Suprapubic skin (tissue), 4 donors: ENCODE results near the gene USP40. TPM values are rescaled to one million over a fixed set of nuclear protein-coding genes. Genes with fewer than 3 reads are reported as not detected.
A peak's percentile ranks its signal among the peaks of the same experiment; 100 is the strongest.

Experiments
- DNase-seq, 2 donors: peaks; one replicate each; pipeline ENCODE4 v3.0.0-alpha.2; 2019; ENCODE audit warnings: low spot score in 2 of 2
- H3K27ac ChIP-seq: fragments of 200-600 bp; sonication (generic); one replicate; pipeline ENCODE4 v1.5.1; 2019
- H3K27me3 ChIP-seq: fragments of 200-600 bp; sonication (generic); one replicate; pipeline ENCODE4 v1.5.1; 2019
- H3K36me3 ChIP-seq: fragments of 200-600 bp; sonication (generic); one replicate; pipeline ENCODE4 v1.5.1; 2019
- H3K4me1 ChIP-seq: fragments of 200-600 bp; sonication (generic); one replicate; pipeline ENCODE4 v1.5.1; 2019
- H3K4me3 ChIP-seq: fragments of 200-600 bp; sonication (generic); one replicate; pipeline ENCODE4 v1.5.1; 2019; ENCODE audit warnings: mild to moderate bottlenecking
- H3K9me3 ChIP-seq: fragments of 200-600 bp; sonication (generic); one replicate; pipeline ENCODE4 v1.5.1; 2019
- EP300 ChIP-seq: sonication (generic); formaldehyde crosslinking; IDR thresholded peaks from one replicate; pipeline ENCODE4 v1.6.1; 2017; ENCODE audit warnings: antibody characterized with exemption
- POLR2A ChIP-seq, 2 donors: fragments of 450-650 bp; IDR thresholded peaks; one replicate each; pipeline ENCODE4 v1.6.1; 2017; ENCODE audit warnings: antibody characterized with exemption in 2 of 2, mild to moderate bottlenecking in 2 of 2, moderate library complexity in 2 of 2
- POLR2AphosphoS5 ChIP-seq, 3 donors: sonication (generic); formaldehyde crosslinking; IDR thresholded peaks; one replicate each; pipeline ENCODE4 v1.6.1; 2017; ENCODE audit warnings: antibody characterized with exemption in 3 of 3
- WGBS: methylation state at CpG from one replicate; pipeline ENCODE4 v1.1.5; 2018; 5-methylcytosine and 5-hydroxymethylcytosine counted together
- total RNA-seq, 4 donors: library from RNA; depleted of rRNA; stranded (reverse); fragments of >200 nt; gene quantifications; one replicate each; pipeline ENCODE4 v1.1.0, GENCODE V29; 2016
- TF ChIP-seq, protein P1 (sequence below), 2 donors: fragments of 200-600 bp in 1 of 2; fragments of 450-650 bp in 1 of 2; sonication (generic) in 1 of 2; IDR thresholded peaks; one replicate each; pipeline ENCODE4 v1.5.1; 2016 to 2019; ENCODE audit warnings: antibody characterized with exemption in 2 of 2, mild to moderate bottlenecking in 1 of 2, moderate library complexity in 1 of 2

USP40 gene
- total RNA-seq, 4 donors from 2014 or later = 16.2 to 125 (median 40.1) TPM

DNA sequence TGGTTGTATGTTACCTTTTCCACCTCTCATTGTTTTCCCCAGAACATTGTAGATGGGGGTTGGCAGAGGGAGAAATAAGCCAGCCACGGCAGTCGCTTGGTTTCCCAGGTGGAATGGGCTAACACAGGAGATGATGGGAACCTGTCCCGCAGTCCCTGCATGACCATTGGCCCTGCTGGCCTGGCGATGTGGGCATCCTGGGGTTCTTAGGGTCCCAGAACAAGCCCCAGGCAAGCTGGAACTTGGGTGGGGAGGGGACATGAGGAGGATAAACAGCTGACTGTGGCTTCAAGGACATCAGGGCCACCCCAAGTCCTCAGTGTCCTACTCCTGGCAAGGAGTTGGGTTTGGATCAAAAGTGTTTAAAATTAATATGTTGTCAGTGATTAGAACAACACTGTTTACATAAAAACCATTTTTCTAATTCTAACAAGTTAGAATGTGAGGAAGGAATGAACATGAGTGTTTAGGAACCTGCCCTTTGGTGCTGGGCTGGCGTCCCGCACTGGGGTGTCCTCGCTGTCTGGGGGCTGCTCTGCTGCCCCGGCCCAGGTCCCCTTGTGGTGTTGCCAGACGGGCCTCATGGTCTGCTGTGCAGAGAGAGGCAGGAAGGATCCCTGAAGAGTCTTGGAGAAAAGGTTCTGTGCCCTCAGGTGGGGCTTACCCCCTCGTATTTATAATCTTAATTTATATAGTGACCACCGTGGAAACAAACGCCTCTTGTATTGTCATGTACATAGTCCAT, 95.1 kb downstream of the USP40 start:
- Histone ChIP-seq H3K36me3 (peaks cover 54% of the 10 kb centered on the region), H3K9me3 (no peaks in the 10 kb centered on the region), H3K4me3 (no peak overlapping the region), H3K27ac (no peak overlapping the region), H3K27me3 (no peaks in the 10 kb centered on the region), H3K4me1 (peaks cover 10% of the 10 kb centered on the region)
- peak; percentile 43 to 50 for DNase-seq
- TF ChIP-seq POLR2AphosphoS5 (IDR thresholded peaks at IDR 0.05) (no peak), POLR2A (IDR thresholded peaks at IDR 0.05) (no peak), EP300 (no peak)
- TF ChIP-seq, protein P1, sequence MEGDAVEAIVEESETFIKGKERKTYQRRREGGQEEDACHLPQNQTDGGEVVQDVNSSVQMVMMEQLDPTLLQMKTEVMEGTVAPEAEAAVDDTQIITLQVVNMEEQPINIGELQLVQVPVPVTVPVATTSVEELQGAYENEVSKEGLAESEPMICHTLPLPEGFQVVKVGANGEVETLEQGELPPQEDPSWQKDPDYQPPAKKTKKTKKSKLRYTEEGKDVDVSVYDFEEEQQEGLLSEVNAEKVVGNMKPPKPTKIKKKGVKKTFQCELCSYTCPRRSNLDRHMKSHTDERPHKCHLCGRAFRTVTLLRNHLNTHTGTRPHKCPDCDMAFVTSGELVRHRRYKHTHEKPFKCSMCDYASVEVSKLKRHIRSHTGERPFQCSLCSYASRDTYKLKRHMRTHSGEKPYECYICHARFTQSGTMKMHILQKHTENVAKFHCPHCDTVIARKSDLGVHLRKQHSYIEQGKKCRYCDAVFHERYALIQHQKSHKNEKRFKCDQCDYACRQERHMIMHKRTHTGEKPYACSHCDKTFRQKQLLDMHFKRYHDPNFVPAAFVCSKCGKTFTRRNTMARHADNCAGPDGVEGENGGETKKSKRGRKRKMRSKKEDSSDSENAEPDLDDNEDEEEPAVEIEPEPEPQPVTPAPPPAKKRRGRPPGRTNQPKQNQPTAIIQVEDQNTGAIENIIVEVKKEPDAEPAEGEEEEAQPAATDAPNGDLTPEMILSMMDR (IDR thresholded peaks at IDR 0.05) = no peak
- 93% methylated on average over 12 of the region's 12 CpGs for WGBS

DNA sequence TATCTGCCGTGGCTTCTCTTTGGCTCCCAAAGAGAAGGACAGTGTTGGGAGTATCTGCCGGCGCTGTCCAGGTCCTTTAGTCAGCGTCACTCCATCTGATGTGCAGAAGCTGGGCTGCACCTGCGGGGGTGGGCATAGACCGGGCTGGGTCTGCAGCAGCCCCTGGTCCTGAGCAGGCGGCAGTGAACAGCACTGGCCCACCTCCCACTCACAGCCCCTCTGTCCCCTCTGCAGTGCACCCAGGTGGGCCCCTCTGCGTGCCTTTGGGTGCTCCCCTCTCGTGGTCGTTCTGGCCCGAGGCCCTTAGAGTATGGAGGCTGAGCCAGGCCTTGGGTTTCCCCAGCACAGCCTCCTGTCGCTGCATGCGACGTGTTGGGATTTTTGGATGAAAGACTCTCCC, 95.7 kb downstream of the USP40 start:
- Histone ChIP-seq H3K27ac (no peak overlapping the region), H3K4me3 (no peak overlapping the region)

DNA sequence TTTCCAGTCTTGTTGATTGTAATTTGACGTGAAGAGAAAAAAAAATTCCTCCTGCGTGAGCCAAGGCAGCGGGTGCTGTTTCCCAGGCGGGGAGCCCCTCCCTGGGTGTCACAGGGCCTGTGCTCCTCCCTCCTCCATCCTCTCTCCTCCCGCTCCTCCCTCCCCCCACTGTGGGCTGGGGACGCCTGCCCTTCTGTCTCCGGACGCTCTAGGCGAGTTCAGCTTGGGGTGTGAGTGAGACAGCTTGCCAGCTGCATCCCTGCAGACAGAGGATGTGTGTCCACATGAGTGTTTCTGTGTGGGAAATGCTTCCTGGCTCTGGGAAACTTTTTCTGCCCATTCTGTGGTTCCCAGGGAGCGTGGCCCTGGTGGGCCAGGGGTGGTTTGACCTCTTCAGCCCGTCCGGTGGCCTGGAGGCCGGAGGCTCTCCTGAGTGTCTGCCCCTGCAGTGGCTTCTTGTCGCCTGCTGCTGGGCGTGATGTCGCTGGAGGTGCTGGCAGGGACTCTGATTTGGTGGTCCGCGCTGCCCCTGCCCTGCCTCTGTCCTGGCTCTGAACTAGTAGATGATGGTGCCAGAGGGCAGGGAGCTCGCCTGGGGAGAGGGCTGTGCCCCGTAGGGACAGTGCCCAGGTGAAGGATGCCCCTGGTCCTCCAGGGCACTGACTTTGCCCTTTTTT, 96.4 kb downstream of the USP40 start:
- Histone ChIP-seq H3K27ac (no peak overlapping the region), H3K9me3 (no peaks in the 10 kb centered on the region), H3K27me3 (no peaks in the 10 kb centered on the region), H3K4me1 (peaks cover 10% of the 10 kb centered on the region), H3K36me3 (peaks cover 49% of the 10 kb centered on the region), H3K4me3 (no peak overlapping the region)
- DNase-seq = peak; percentile 61 to 76
- 80% methylated on average over 14 of the region's 20 CpGs for WGBS
- no peak for TF ChIP-seq POLR2A (IDR thresholded peaks at IDR 0.05)
- no peak for TF ChIP-seq EP300
- TF ChIP-seq, protein P1 (IDR thresholded peaks at IDR 0.05) = no peak
- no peak for TF ChIP-seq POLR2AphosphoS5 (IDR thresholded peaks at IDR 0.05)

More for the DNA sequence above, 95.7 kb downstream of the USP40 start:
- WGBS = 92% methylated on average over 8 of the region's 14 CpGs
- H3K27me3 ChIP-seq = no peaks in the 10 kb centered on the region
- no peaks in the 10 kb centered on the region for H3K9me3 ChIP-seq
- peaks cover 10% of the 10 kb centered on the region for H3K4me1 ChIP-seq
- H3K36me3 ChIP-seq = peaks cover 50% of the 10 kb centered on the region
- peak; percentile 51 to 52 for DNase-seq
- TF ChIP-seq EP300 (no peak), POLR2A (IDR thresholded peaks at IDR 0.05) (no peak), POLR2AphosphoS5 (IDR thresholded peaks at IDR 0.05) (no peak)

DNA sequence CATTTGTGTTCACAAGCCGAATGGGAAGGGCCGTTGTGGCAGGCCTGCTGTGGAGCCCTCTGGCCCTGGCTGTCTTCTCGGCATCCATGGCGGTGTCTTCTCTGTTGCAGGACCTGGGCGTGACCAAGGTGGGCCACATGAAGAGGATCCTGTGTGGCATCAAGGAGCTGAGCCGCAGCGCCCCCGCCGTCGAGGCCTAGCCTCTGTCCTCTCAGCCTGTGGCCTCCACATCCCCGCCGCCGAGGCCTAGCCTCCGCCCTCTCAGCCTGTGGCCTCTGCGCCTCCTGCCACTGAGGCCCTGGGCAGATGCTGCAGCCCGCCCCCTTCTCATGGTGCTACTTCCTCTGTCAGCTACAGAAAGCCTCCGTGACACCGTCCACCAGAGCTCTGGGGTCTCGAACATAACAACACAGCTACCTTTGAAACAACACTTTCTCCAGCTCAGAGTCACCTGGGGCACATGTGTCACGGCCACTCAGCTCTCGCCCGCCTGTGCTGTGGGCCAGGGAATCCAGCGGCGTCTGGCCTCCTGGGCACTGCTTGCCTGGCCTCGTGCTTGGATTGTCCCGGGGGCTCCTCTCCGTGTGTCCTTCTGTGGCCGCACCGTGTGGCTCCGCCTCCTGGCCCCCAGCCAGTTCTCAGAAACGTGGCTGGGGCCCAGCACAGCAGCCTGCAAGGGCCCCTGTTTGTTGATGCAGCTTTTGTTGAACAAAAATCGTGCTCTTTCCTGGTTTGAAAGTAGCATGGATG, 97.1 kb downstream of the USP40 start:
- peak overlapping the region; percentile 22 for H3K27ac ChIP-seq
- DNase-seq = peak; percentile 52 to 72
- WGBS = 81% methylated on average over 24 of the region's 32 CpGs

DNA sequence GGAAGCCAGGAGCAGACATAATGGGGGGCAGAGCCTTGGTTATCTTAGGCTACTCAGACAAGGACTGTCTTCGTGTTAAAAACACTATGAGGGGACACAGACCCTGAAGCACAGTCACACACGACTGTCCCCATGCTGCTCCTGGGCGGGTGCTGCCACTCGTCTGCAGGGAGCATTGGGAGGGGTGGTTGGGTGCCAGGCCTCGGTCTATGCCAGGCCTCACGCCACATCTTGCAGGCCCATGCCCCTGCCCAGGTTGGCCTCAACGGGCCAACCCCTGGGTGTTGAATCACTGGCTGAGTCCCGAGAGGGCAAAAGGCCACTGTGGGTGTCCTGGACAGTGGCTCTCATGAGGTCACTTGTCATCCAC, 97.9 kb downstream of the USP40 start:
- TF ChIP-seq POLR2AphosphoS5 (IDR thresholded peaks at IDR 0.05) (no peak), POLR2A (IDR thresholded peaks at IDR 0.05) (no peak)
- Histone ChIP-seq H3K27ac (no peak overlapping the region), H3K4me1 (peaks cover 10% of the 10 kb centered on the region), H3K27me3 (no peaks in the 10 kb centered on the region), H3K36me3 (peaks cover 59% of the 10 kb centered on the region), H3K4me3 (no peak overlapping the region), H3K9me3 (no peaks in the 10 kb centered on the region)
- 100% methylated on average over 3 of the region's 8 CpGs for WGBS
- peak in 1 of 2 donors; percentile 43 for DNase-seq

More for the DNA sequence above, 97.1 kb downstream of the USP40 start:
- Histone ChIP-seq H3K4me1 (peaks cover 10% of the 10 kb centered on the region), H3K36me3 (peaks cover 56% of the 10 kb centered on the region), H3K9me3 (no peaks in the 10 kb centered on the region), H3K4me3 (no peak overlapping the region), H3K27me3 (no peaks in the 10 kb centered on the region)
- TF ChIP-seq, protein P1 (IDR thresholded peaks at IDR 0.05) = no peak
- TF ChIP-seq EP300 = no peak
- no peak for TF ChIP-seq POLR2AphosphoS5 (IDR thresholded peaks at IDR 0.05)
- TF ChIP-seq POLR2A (IDR thresholded peaks at IDR 0.05) = no peak
